Heart left ventricle (tissue), 13 donors: ENCODE measurements around the gene TNIK.

ENCODE experiments used
- POLR2A ChIP-seq, 2 donors: fragments of 450-650 bp; IDR thresholded peaks; one replicate each; pipeline ENCODE4 v1.6.1; 2017; ENCODE audit warnings: antibody characterized with exemption in 2 of 2, mild to moderate bottlenecking in 2 of 2, moderate library complexity in 2 of 2
- TF ChIP-seq, protein P1 (sequence below), 12 donors: fragments of 200-600 bp; sonication (generic) in 4 of 12; IDR thresholded peaks; one replicate each; pipeline versions ENCODE4 v1.5.0 to v1.8.0; 2018 to 2022; ENCODE audit warnings: antibody characterized with exemption in 12 of 12, mild to moderate bottlenecking in 5 of 12
- donor health status: ischemic (EF 13 %, LVEDD 7.1; RV severe dilation, severe dysfunction).
- donor health status: DM: no; HTN: yes; CAD: no.
- donor health status: DM: no; HTN: no; CAD: no.
- donor health status: ischemic (EF 25% LVEDD 6.9; RV normal size, moderate dysfunction).
- donor health status: ischemic (EF 25% LVEDD 5.7; RV mildly dilated, moderate dysfunction).
- donor health status: ischemic (EF 35%, LVEDD 5.7; RV mildly dilated, moderate dysfunction).
- donor health status: nonischemic (EF 11% LVEDD 7.7; RV severe dilation, severe dysfunction).
- donor health status: DM: yes; HTN: yes; CAD: no.
- donor health status: PGD.
- donor health status: ischemic (EF 29% LVEDD 5.4; RV normal size, mild dysfunction).
- donor health status: nonischemic (EF 23%, LVEDD 6.1; RV moderate dilation, normal function).

DNA sequence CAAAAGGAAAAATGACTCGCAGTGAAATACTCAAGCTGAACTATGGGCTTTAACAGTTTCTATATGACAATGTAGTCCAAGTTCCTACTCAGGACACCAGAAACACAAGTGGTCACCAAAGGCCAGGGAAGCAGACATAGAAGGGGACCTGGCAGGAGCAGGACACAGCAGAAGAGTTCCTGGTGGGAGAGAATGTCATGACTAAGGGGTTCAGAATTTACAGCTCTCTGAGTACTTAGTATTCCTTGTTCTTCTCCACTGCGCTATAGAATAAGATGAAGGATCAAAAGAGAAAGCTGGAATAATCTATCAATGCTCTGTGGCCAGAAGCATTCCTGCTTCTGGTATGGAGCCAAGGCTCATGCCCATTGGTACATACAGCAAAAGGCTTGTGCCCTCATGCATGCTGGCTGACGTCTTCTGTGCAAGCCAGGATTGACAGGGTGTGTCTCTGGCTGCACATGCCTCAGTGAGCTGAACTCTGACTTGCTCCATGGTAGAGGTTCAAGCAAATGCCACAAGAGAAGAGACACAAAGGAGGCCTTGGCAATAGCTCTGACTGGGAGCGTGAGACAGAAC is 305.0 kb downstream of the TNIK start:
- TF ChIP-seq, protein P1, sequence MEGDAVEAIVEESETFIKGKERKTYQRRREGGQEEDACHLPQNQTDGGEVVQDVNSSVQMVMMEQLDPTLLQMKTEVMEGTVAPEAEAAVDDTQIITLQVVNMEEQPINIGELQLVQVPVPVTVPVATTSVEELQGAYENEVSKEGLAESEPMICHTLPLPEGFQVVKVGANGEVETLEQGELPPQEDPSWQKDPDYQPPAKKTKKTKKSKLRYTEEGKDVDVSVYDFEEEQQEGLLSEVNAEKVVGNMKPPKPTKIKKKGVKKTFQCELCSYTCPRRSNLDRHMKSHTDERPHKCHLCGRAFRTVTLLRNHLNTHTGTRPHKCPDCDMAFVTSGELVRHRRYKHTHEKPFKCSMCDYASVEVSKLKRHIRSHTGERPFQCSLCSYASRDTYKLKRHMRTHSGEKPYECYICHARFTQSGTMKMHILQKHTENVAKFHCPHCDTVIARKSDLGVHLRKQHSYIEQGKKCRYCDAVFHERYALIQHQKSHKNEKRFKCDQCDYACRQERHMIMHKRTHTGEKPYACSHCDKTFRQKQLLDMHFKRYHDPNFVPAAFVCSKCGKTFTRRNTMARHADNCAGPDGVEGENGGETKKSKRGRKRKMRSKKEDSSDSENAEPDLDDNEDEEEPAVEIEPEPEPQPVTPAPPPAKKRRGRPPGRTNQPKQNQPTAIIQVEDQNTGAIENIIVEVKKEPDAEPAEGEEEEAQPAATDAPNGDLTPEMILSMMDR (IDR thresholded peaks at IDR 0.05), result no peak
- no peak for TF ChIP-seq POLR2A (IDR thresholded peaks at IDR 0.05)
